Panc1 (cell line): ENCODE data around the gene SLC25A38. TPM values are rescaled to one million over a fixed set of nuclear protein-coding genes. Genes with fewer than 3 reads are reported as not detected.
A peak's percentile ranks its signal among the peaks of the same experiment; 100 is the strongest.
"Not testable (repeated sequence)": the region's sequence is repeated elsewhere in the genome, so short reads cannot be mapped to it uniquely, and the experiment has no call there.

Experiments
- ATAC-seq: fragments of 200-7000 bp; cut with Tn5 transposase; 2 replicates; pipeline ENCODE4 v1.9.1; 2020; ENCODE audit warnings: mild to moderate bottlenecking, moderate library complexity
- BruUV-seq: library from RNA; stranded (reverse); fragments of 400-500 nt; replicated peaks from 2 replicates; lab custom pipeline; 2021; lab: Mats Ljungman, UMichigan
- CTCF ChIA-PET: fragments of 300-600 bp; sonication (Branson Sonifier 250); formaldehyde crosslinking; loops from one replicate; lab custom pipeline; 2022; ENCODE audit warnings: antibody characterized with exemption; lab: Charles Lee
- POLR2A ChIA-PET: fragments of 300-600 bp; sonication (Branson Sonifier 250); formaldehyde crosslinking; loops from one replicate; lab custom pipeline; 2022; ENCODE audit warnings: antibody characterized with exemption; lab: Charles Lee
- DNase-seq: peaks from one replicate; pipeline ENCODE4 v3.0.0-alpha.2; 2010; ENCODE audit warnings: low read depth, low spot score
- H3K27ac ChIP-seq: 2 replicates; pipeline ENCODE4 v1.5.1; 2011; ENCODE audit warnings: mild to moderate bottlenecking, low read length, inconsistent platforms
- H3K27me3 ChIP-seq: fragments of 200-500 bp; sonication (Bioruptor generic); 2 replicates; pipeline ENCODE4 v1.6.0; 2014; ENCODE audit warnings: low read length, inconsistent platforms; ENCODE audit not compliant: control insufficient read depth, insufficient read depth
- H3K36me3 ChIP-seq: fragments of 200-500 bp; sonication (Bioruptor generic); 2 replicates; pipeline ENCODE4 v1.5.1; 2014; ENCODE audit warnings: inconsistent platforms, mild to moderate bottlenecking, low read length, moderate library complexity; ENCODE audit not compliant: control insufficient read depth, insufficient read depth
- H3K4me1 ChIP-seq: 2 replicates; pipeline ENCODE4 v1.5.1; 2011; ENCODE audit warnings: inconsistent platforms, mild to moderate bottlenecking, low read length, moderate library complexity; ENCODE audit not compliant: control insufficient read depth, insufficient read depth
- H3K4me3 ChIP-seq, 2 experiments: 2 replicates each; pipeline ENCODE4 v1.5.1; 2011 to 2012; ENCODE audit warnings: low read depth in 2 of 2, low read length in 2 of 2, mild to moderate bottlenecking in 2 of 2, inconsistent platforms in 1 of 2, moderate library complexity in 1 of 2
- H3K9me3 ChIP-seq: fragments of 200-500 bp; sonication (Bioruptor generic); 2 replicates; pipeline ENCODE4 v1.5.1; 2014; ENCODE audit warnings: low read depth, mild to moderate bottlenecking, inconsistent platforms, low read length, moderate library complexity; ENCODE audit not compliant: control insufficient read depth, insufficient read depth
- POLR2AphosphoS5 ChIP-seq: IDR thresholded peaks from 2 replicates; pipeline ENCODE4 v1.6.1; 2012; ENCODE audit warnings: mild to moderate bottlenecking, low read depth, low read length, moderate library complexity
- SIN3A ChIP-seq: IDR thresholded peaks from 2 replicates; pipeline ENCODE4 v1.6.1; 2012; ENCODE audit warnings: low read depth, mild to moderate bottlenecking, low read length, moderate library complexity, borderline replicate concordance; ENCODE audit not compliant: insufficient read depth
- TCF7L2 ChIP-seq: IDR thresholded peaks from 2 replicates; pipeline ENCODE4 v1.6.1; 2011; ENCODE audit warnings: mild to moderate bottlenecking, low read depth, low read length, inconsistent platforms
- in situ Hi-C: cut with HindIII; loops from 2 replicates; pipeline ENCODE4 v1.10.0; 2016; ENCODE audit warnings: low sequenced_read_pairs, low pct_unique_long_range_greater_than_20kb
- intact Hi-C: fragments of 100-400 bp; cut with micrococcal nuclease; formaldehyde crosslinking; loops from one replicate; pipeline ENCODE4 v1.10.0; 2022; ENCODE audit not compliant: unreplicated experiment
- total RNA-seq: library from RNA; stranded (reverse); gene quantifications from one replicate; pipeline ENCODE4 v1.2.1, GENCODE V29; 2021; ENCODE audit not compliant: unreplicated experiment
- TF ChIP-seq, protein P1 (sequence below), 2 experiments: IDR thresholded peaks; 2 replicates each; pipeline ENCODE4 v1.6.1; 2011 to 2012; ENCODE audit warnings: low read depth in 2 of 2, control low read depth in 1 of 2, low read length in 1 of 2, mild to moderate bottlenecking in 1 of 2, moderate library complexity in 1 of 2; ENCODE audit not compliant: insufficient read depth in 1 of 2
- TF ChIP-seq, protein P2 (sequence below): fragments of 450-650 bp; IDR thresholded peaks from 2 replicates; pipeline ENCODE4 v1.5.1; 2017; ENCODE audit warnings: mild to moderate bottlenecking

SLC25A38 gene
- total RNA-seq, 1 experiment from 2014 or later: 21.5 TPM

DNA sequence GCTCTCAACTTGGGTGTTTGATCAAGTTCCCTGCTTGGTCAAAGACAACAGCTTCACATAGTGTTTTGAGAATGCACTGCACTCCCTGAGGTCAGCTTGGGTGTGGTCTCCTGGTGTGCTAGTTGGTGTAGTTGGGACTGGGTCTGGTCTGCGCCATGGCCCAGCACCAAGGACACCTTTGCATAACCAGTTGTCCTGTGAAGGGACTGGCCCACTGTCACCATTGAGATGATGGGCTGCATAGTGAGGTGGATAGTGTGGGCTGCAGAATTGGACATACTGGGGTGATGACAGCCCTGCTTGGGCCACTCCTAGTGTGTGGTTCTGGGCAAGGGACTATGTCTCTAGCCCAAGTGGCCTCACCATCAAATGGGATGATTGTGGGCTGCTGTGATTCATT, 32.8 kb downstream of the SLC25A38 start:
- H3K27me3 ChIP-seq: no peaks in the 10 kb centered on the region
- peak; percentile 40; the same call in 1 of the 2 replicates for ATAC-seq
- H3K9me3 ChIP-seq: no peaks in the 10 kb centered on the region
- no peak overlapping the region for H3K4me3 ChIP-seq
- intact Hi-C loops: no loop called here
- ChIA-PET POLR2A (no interaction called here), CTCF (interaction anchor here (1.6 kb wide), 1 partner anchor 84 kb away, joined by 6 read pairs; no protein-coding TSS in a partner anchor)
- in situ Hi-C loops: no loop called here
- no peak for DNase-seq
- peaks cover 8% of the 10 kb centered on the region for H3K36me3 ChIP-seq
- H3K27ac ChIP-seq: no peak overlapping the region
- TF ChIP-seq SIN3A: no peak
- TF ChIP-seq, protein P1, sequence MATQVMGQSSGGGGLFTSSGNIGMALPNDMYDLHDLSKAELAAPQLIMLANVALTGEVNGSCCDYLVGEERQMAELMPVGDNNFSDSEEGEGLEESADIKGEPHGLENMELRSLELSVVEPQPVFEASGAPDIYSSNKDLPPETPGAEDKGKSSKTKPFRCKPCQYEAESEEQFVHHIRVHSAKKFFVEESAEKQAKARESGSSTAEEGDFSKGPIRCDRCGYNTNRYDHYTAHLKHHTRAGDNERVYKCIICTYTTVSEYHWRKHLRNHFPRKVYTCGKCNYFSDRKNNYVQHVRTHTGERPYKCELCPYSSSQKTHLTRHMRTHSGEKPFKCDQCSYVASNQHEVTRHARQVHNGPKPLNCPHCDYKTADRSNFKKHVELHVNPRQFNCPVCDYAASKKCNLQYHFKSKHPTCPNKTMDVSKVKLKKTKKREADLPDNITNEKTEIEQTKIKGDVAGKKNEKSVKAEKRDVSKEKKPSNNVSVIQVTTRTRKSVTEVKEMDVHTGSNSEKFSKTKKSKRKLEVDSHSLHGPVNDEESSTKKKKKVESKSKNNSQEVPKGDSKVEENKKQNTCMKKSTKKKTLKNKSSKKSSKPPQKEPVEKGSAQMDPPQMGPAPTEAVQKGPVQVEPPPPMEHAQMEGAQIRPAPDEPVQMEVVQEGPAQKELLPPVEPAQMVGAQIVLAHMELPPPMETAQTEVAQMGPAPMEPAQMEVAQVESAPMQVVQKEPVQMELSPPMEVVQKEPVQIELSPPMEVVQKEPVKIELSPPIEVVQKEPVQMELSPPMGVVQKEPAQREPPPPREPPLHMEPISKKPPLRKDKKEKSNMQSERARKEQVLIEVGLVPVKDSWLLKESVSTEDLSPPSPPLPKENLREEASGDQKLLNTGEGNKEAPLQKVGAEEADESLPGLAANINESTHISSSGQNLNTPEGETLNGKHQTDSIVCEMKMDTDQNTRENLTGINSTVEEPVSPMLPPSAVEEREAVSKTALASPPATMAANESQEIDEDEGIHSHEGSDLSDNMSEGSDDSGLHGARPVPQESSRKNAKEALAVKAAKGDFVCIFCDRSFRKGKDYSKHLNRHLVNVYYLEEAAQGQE (IDR thresholded peaks at IDR 0.05; ENCODE audit: insufficient read depth in 1 of 2, low read depth in 2 of 2, low read length in 1 of 2): no peak
- H3K4me1 ChIP-seq: 0 out of 2 replicates have a peak, but pooled peaks cover 3% of the 10 kb centered on the region
- no TSS peak for BruUV-seq

DNA sequence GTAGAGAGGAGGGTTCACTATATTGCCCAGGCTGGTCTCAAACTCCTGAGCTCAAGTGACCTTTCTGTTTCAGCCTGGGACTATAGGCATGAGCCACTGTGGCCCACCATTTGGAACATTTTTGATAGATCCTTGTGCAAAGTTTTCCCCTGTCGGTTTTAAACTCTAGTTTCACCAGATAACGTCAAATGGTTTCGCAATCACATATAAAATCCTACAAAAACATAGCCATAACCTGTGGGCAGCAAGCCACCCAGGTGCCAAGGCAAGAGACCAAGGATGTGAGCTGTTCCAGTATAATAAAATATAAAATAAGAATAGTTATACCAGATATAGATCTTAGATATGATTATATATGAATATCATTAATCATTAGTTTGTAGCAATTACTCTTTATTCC, 33.8 kb downstream of the SLC25A38 start:
- H3K9me3 ChIP-seq, ATAC-seq, H3K4me1 ChIP-seq, DNase-seq, H3K27me3 ChIP-seq, H3K4me3 ChIP-seq, BruUV-seq, H3K27ac ChIP-seq, POLR2A ChIA-PET, H3K36me3 ChIP-seq, in situ Hi-C loops, intact Hi-C loops: not testable (repeated sequence)
- CTCF ChIA-PET: interaction anchor here (0.7 to 1.6 kb wide), 2 partner anchors 70 to 83 kb away, joined by 3 to 6 read pairs; no protein-coding TSS in a partner anchor

DNA sequence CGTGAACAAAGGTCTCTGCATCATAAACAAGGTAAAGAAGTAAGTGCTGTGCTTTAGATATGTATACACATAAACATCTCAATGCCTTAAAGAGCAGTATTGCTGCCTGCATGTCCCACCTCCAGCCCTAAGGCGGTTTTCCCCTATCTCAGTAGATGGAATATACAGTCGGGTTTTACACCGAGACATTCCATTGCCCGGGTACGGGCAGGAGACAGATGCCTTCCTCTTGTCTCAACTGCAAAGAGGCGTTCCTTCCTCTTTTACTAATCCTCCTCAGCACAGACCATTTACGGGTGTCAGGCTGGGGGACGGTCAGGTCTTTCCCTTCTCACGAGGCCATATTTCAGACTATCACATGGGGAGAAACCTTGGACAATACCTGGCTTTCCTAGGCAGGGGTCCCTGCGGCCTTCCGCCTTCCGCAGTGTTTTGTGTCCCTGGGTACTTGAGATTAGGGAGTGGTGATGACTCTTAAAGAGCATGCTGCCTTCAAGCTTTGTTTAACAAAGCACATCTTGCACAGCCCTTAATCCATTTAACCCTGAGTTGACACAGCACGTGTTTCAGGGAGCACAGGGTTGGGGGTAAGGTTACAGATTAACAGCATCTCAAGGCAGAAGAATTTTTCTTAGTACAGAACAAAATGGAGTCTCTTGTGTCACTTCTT, 35.5 kb downstream of the SLC25A38 start:
- H3K4me1 ChIP-seq, H3K27ac ChIP-seq, CTCF ChIA-PET, H3K27me3 ChIP-seq, H3K36me3 ChIP-seq, BruUV-seq, DNase-seq, POLR2A ChIA-PET, in situ Hi-C loops, H3K4me3 ChIP-seq, intact Hi-C loops, ATAC-seq, H3K9me3 ChIP-seq: not testable (repeated sequence)

DNA sequence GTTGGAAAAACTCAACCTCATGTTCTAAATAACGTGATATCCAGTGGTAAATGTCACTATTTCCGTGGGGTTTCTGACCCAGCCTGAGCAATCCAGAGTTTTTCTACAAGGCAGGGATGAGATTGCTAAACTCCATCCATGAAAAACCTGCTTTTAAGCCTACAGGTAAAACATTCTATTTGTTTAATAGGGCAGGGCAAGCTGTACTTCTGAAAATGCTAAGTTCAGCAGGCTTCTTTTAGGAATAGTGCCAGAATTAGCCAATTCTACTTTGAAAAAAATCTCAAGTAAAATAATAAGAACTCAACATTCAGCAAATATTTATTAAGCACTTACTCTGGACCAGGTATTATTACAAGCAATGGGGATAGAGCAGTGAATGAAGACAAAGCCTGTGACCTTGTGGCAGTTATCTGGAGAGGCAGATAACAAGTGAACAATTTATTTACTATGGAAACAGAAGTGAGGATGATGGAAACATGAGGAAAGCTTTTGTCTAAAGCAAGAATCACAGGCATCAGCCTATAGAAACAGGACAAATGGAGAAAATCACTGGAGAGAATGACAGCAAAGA, 36.7 kb downstream of the SLC25A38 start:
- no TSS peak for BruUV-seq
- Histone ChIP-seq H3K36me3 (no peaks in the 10 kb centered on the region), H3K4me3 (no peak overlapping the region), H3K27me3 (no peaks in the 10 kb centered on the region), H3K9me3 (no peaks in the 10 kb centered on the region), H3K4me1 (no peaks in the 10 kb centered on the region), H3K27ac (no peak overlapping the region)
- ChIA-PET POLR2A (no interaction called here), CTCF (no interaction called here)
- DNase-seq: no peak
- TF ChIP-seq SIN3A: no peak
- no peak for TF ChIP-seq TCF7L2
- TF ChIP-seq, protein P1 (IDR thresholded peaks at IDR 0.05; ENCODE audit: insufficient read depth in 1 of 2, low read depth in 2 of 2, low read length in 1 of 2): no peak
- TF ChIP-seq, protein P2, sequence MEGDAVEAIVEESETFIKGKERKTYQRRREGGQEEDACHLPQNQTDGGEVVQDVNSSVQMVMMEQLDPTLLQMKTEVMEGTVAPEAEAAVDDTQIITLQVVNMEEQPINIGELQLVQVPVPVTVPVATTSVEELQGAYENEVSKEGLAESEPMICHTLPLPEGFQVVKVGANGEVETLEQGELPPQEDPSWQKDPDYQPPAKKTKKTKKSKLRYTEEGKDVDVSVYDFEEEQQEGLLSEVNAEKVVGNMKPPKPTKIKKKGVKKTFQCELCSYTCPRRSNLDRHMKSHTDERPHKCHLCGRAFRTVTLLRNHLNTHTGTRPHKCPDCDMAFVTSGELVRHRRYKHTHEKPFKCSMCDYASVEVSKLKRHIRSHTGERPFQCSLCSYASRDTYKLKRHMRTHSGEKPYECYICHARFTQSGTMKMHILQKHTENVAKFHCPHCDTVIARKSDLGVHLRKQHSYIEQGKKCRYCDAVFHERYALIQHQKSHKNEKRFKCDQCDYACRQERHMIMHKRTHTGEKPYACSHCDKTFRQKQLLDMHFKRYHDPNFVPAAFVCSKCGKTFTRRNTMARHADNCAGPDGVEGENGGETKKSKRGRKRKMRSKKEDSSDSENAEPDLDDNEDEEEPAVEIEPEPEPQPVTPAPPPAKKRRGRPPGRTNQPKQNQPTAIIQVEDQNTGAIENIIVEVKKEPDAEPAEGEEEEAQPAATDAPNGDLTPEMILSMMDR: no peak
- no peak for TF ChIP-seq POLR2AphosphoS5
- ATAC-seq: no peak
- in situ Hi-C loops (no loop called here), intact Hi-C loops (no loop called here)
